K562 (cell line): Measurements from ENCODE around the gene PGAP3. TPM values are rescaled to one million over a fixed set of nuclear protein-coding genes. Genes with fewer than 3 reads are reported as not detected.

Experiments used
- BCL6 ChIP-seq: fragments of 250-450 bp; sonication (Bioruptor Pico); IDR thresholded peaks from 2 replicates; pipeline ENCODE4 v1.4.0; 2020
- CBX3 ChIP-seq, 2 experiments: IDR thresholded peaks; 1 replicate in 1 of 2; 2 replicates in 1 of 2; pipeline ENCODE4 v1.6.1; 2012; ENCODE audit warnings: inconsistent platforms in 2 of 2, low read length in 2 of 2, borderline replicate concordance in 1 of 2, control low read depth in 1 of 2
- ESRRA ChIP-seq: fragments of 450-650 bp; IDR thresholded peaks from 2 replicates; pipeline ENCODE4 v1.6.1; 2014; ENCODE audit warnings: low read depth, mild to moderate bottlenecking, moderate library complexity, borderline replicate concordance
- GABPB2 ChIP-seq: fragments of 250-450 bp; sonication (Bioruptor Pico); conservative IDR thresholded peaks from 2 replicates; pipeline ENCODE4 v1.5.1; 2021; ENCODE audit warnings: mild to moderate bottlenecking
- MCM3 ChIP-seq: fragments of 450-650 bp; IDR thresholded peaks from 2 replicates; pipeline ENCODE4 v1.6.1; 2016
- NR2C1 ChIP-seq, 2 experiments: fragments of 450-650 bp; IDR thresholded peaks; 2 replicates each; pipeline ENCODE4 v1.6.1; 2017; ENCODE audit warnings: mild to moderate bottlenecking in 2 of 2, antibody characterized with exemption in 1 of 2, inconsistent platforms in 1 of 2, missing compliant biosample characterization in 1 of 2, missing genetic modification characterization in 1 of 2
- SMARCA4 ChIP-seq: fragments of 450-650 bp; IDR thresholded peaks from 2 replicates; pipeline ENCODE4 v1.6.1; 2016
- SREBF2 ChIP-seq: sonication (generic); formaldehyde crosslinking; IDR thresholded peaks from 2 replicates; pipeline ENCODE4 v1.4.0; 2020; ENCODE audit warnings: mild to moderate bottlenecking, missing genetic modification reagents
- STAT5B ChIP-seq: fragments of 250-450 bp; sonication (Bioruptor Pico); IDR thresholded peaks from 2 replicates; pipeline ENCODE4 v1.8.0; 2021; ENCODE audit warnings: mild to moderate bottlenecking, inconsistent platforms
- TCF3 ChIP-seq: sonication (generic); formaldehyde crosslinking; IDR thresholded peaks from 2 replicates; pipeline ENCODE4 v1.4.0; 2020; ENCODE audit warnings: mild to moderate bottlenecking, missing genetic modification reagents
- TRIM28 ChIP-seq: fragments of 450-650 bp; IDR thresholded peaks from 2 replicates; pipeline ENCODE4 v1.6.1; 2017
- ZNF780A ChIP-seq: fragments of 250-450 bp; sonication (Bioruptor Pico); IDR thresholded peaks from 2 replicates; pipeline ENCODE4 v1.5.0; 2021; ENCODE audit warnings: mild to moderate bottlenecking
- polyA plus RNA-seq, 8 experiments: library from polyadenylated mRNA; depleted of rRNA in 4 of 8; stranded (reverse) in 5 of 8; unstranded in 3 of 8; fragments of >200 nt; fragmentation: Nextera tagmentation in 2 of 8; fragmentation: Illumina TruSeq in 1 of 8; extraction: Ambion mirVana in 2 of 8; extraction: Trizol in 1 of 8; gene quantifications; 2 replicates each; pipeline versions ENCODE4 v1.2.1 to v1.2.3, GENCODE V29; 2011 to 2014; ENCODE audit warnings: inconsistent platforms in 1 of 8, missing spikeins in 1 of 8
- total RNA-seq, 7 experiments: library from RNA; depleted of rRNA in 6 of 7; stranded (reverse); fragments of >200 nt in 6 of 7; fragmentation: Illumina TruSeq in 2 of 7; extraction: Trizol in 2 of 7; gene quantifications; 2 replicates each; pipeline versions ENCODE4 v1.2.1 to v1.2.3, GENCODE V29; 2011 to 2021; ENCODE audit warnings: low replicate concordance in 1 of 7
- TF ChIP-seq, protein P1 (sequence below), 2 experiments: fragments of 450-650 bp in 1 of 2; sonication (generic) in 1 of 2; formaldehyde crosslinking in 1 of 2; IDR thresholded peaks; 2 replicates each; pipeline versions ENCODE4 v1.7.1 to v1.9.0; 2016 to 2022; ENCODE audit warnings: inconsistent platforms in 1 of 2, mild to moderate bottlenecking in 1 of 2, missing genetic modification reagents in 1 of 2
- TF ChIP-seq, protein P2 (sequence below): fragments of 250-450 bp; sonication (Bioruptor Pico); IDR thresholded peaks from 2 replicates; pipeline ENCODE4 v1.4.0; 2020

Gene PGAP3
- total and polyA plus RNA-seq, 9 of the 15 experiments (the other 6 are each of a cell fraction or from before 2014, with no cell fraction given): 0.38 to 9.4 (median 4.5) TPM

DNA sequence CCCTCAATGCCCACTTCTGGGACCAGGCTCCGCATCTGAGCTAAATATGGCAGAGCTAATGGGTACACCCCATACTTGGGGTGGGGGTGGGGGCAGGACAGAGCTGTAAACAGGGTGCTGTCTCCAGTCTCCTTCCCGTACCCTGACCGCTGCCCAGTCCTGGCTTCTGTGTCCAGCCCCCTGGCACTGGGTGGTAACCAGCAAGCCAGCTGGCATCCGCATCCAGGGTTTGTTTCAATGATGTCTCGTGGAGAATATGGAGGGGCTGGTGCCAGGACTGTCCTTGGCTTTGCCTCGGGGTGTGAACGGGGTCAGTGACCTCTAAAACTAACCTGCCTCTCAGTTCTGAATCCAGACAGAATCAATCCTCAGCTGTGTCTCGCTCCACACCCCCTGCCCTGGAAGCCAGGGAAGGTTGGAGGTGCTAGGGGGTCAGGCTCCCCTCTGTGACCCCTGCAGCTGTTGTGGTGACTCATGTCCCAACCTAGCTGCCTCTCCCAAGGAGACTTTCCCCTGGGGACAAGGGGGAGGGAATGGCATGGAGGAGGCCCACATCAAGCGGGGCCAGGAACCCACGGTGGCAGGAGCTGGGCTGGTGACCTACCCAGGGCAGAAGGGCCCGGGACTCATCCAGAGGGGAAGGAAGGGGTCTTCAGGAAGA is 21.1 kb downstream of the PGAP3 start (continued):
- TF ChIP-seq, protein P1, sequence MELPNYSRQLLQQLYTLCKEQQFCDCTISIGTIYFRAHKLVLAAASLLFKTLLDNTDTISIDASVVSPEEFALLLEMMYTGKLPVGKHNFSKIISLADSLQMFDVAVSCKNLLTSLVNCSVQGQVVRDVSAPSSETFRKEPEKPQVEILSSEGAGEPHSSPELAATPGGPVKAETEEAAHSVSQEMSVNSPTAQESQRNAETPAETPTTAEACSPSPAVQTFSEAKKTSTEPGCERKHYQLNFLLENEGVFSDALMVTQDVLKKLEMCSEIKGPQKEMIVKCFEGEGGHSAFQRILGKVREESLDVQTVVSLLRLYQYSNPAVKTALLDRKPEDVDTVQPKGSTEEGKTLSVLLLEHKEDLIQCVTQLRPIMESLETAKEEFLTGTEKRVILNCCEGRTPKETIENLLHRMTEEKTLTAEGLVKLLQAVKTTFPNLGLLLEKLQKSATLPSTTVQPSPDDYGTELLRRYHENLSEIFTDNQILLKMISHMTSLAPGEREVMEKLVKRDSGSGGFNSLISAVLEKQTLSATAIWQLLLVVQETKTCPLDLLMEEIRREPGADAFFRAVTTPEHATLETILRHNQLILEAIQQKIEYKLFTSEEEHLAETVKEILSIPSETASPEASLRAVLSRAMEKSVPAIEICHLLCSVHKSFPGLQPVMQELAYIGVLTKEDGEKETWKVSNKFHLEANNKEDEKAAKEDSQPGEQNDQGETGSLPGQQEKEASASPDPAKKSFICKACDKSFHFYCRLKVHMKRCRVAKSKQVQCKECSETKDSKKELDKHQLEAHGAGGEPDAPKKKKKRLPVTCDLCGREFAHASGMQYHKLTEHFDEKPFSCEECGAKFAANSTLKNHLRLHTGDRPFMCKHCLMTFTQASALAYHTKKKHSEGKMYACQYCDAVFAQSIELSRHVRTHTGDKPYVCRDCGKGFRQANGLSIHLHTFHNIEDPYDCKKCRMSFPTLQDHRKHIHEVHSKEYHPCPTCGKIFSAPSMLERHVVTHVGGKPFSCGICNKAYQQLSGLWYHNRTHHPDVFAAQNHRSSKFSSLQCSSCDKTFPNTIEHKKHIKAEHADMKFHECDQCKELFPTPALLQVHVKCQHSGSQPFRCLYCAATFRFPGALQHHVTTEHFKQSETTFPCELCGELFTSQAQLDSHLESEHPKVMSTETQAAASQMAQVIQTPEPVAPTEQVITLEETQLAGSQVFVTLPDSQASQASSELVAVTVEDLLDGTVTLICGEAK (IDR thresholded peaks at IDR 0.05): no peak
- TF ChIP-seq, protein P1 (CRISPR knock-in tag; IDR thresholded peaks at IDR 0.05): no peak
- TF ChIP-seq, protein P2, sequence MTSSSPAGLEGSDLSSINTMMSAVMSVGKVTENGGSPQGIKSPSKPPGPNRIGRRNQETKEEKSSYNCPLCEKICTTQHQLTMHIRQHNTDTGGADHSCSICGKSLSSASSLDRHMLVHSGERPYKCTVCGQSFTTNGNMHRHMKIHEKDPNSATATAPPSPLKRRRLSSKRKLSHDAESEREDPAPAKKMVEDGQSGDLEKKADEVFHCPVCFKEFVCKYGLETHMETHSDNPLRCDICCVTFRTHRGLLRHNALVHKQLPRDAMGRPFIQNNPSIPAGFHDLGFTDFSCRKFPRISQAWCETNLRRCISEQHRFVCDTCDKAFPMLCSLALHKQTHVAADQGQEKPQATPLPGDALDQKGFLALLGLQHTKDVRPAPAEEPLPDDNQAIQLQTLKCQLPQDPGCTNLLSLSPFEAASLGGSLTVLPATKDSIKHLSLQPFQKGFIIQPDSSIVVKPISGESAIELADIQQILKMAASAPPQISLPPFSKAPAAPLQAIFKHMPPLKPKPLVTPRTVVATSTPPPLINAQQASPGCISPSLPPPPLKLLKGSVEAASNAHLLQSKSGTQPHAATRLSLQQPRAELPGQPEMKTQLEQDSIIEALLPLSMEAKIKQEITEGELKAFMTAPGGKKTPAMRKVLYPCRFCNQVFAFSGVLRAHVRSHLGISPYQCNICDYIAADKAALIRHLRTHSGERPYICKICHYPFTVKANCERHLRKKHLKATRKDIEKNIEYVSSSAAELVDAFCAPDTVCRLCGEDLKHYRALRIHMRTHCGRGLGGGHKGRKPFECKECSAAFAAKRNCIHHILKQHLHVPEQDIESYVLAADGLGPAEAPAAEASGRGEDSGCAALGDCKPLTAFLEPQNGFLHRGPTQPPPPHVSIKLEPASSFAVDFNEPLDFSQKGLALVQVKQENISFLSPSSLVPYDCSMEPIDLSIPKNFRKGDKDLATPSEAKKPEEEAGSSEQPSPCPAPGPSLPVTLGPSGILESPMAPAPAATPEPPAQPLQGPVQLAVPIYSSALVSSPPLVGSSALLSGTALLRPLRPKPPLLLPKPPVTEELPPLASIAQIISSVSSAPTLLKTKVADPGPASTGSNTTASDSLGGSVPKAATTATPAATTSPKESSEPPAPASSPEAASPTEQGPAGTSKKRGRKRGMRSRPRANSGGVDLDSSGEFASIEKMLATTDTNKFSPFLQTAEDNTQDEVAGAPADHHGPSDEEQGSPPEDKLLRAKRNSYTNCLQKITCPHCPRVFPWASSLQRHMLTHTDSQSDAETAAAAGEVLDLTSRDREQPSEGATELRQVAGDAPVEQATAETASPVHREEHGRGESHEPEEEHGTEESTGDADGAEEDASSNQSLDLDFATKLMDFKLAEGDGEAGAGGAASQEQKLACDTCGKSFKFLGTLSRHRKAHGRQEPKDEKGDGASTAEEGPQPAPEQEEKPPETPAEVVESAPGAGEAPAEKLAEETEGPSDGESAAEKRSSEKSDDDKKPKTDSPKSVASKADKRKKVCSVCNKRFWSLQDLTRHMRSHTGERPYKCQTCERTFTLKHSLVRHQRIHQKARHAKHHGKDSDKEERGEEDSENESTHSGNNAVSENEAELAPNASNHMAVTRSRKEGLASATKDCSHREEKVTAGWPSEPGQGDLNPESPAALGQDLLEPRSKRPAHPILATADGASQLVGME (CRISPR knock-in tag): no peak
- TF ChIP-seq BCL6 (no peak), ZNF780A (CRISPR knock-in tag) (0 out of 2 replicates have a peak, but pooled peaks have one; percentile 42), TCF3 (no peak), SREBF2 (CRISPR knock-in tag) (no peak), TRIM28 (no peak), SMARCA4 (no peak), GABPB2 (CRISPR knock-in tag) (no peak), NR2C1 (IDR thresholded peaks at IDR 0.05) (peak; percentile 67), NR2C1 (tag; IDR thresholded peaks at IDR 0.05) (peak; percentile 78), STAT5B (CRISPR knock-in tag) (no peak), CBX3 (IDR thresholded peaks at IDR 0.05; ENCODE audit: borderline replicate concordance in 1 of 2, low read length in 2 of 2) (no peak), MCM3 (no peak), ESRRA (peak; percentile 25; the same call in 1 of the 2 replicates)
